Limb (tissue), 2 donors: ENCODE results near the gene C1QB.
A peak's percentile ranks its signal among the peaks of the same experiment; 100 is the strongest.

ENCODE experiments used
- DNase-seq, 2 donors: peaks; one replicate each; pipeline ENCODE4 v3.0.0-alpha.2; 2016; ENCODE audit errors: extremely low spot score in 2 of 2

C1QB gene

GRCh38 chr1:22652881-22653316, at the start of gene C1QB:
C1QB (plus strand) TSS chr1:22653236; CDS start chr1:22659463, 6,227 bp downstream.
- no peak for DNase-seq

- DNase-seq, result no peak
Observed at GRCh38 chr1:22606161-22606560, 46.9 kb upstream of the C1QB start.

GRCh38 chr1:22607154-22607553, 45.9 kb upstream of the C1QB start:
- DNase-seq, result no peak

- no peak for DNase-seq
Observed at GRCh38 chr1:22608361-22608760, 44.7 kb upstream of the C1QB start.

- DNase-seq, result no peak
Observed at GRCh38 chr1:22609291-22609690, 43.7 kb upstream of the C1QB start.

- DNase-seq, result peak; percentile 61 to 84
Observed at GRCh38 chr1:22611530-22611947, 41.5 kb upstream of the C1QB start.

- no peak for DNase-seq
Observed at GRCh38 chr1:22612671-22613571, 40.1 kb upstream of the C1QB start.

- DNase-seq, result no peak
Observed at GRCh38 chr1:22613572-22613918, 39.5 kb upstream of the C1QB start.

GRCh38 chr1:22613951-22614350, 39.1 kb upstream of the C1QB start:
- DNase-seq, result no peak

GRCh38 chr1:22615886-22616285, 37.1 kb upstream of the C1QB start:
- no peak for DNase-seq

- no peak for DNase-seq
Observed at GRCh38 chr1:22616571-22616970, 36.5 kb upstream of the C1QB start.

GRCh38 chr1:22618056-22618455, 35.0 kb upstream of the C1QB start:
- no peak for DNase-seq

GRCh38 chr1:22619252-22619651, 33.8 kb upstream of the C1QB start:
- DNase-seq, result no peak

- no peak for DNase-seq
Observed at GRCh38 chr1:22619798-22620197, 33.2 kb upstream of the C1QB start.

GRCh38 chr1:22621761-22622160, 31.3 kb upstream of the C1QB start:
- no peak for DNase-seq

- no peak for DNase-seq
Observed at GRCh38 chr1:22625262-22625925, 27.6 kb upstream of the C1QB start.

- DNase-seq, result no peak
Observed at GRCh38 chr1:22626237-22627157, 26.5 kb upstream of the C1QB start.

- DNase-seq, result no peak
Observed at GRCh38 chr1:22627331-22627730, 25.7 kb upstream of the C1QB start.

GRCh38 chr1:22628698-22629444, 24.2 kb upstream of the C1QB start:
- no peak for DNase-seq

GRCh38 chr1:22629886-22630285, 23.1 kb upstream of the C1QB start:
- no peak for DNase-seq
